SK-N-SH treated with all-trans-retinoic acid at 6 μM for 48 hours (cell line): ENCODE measurements around the gene NACAD.

Experiments used
- ATAC-seq: fragments of 200-7000 bp; cut with Tn5 transposase; 3 replicates; pipeline ENCODE4 v1.9.1; 2020; ENCODE audit warnings: mild to moderate bottlenecking, moderate library complexity
- ARNTL ChIP-seq: fragments of 450-650 bp; formaldehyde crosslinking; IDR thresholded peaks from 2 replicates; pipeline ENCODE4 v1.5.0; 2020; ENCODE audit warnings: low read depth, mild to moderate bottlenecking, moderate library complexity, borderline replicate concordance
- BACH2 ChIP-seq: fragments of 250-450 bp; sonication (Bioruptor Pico); IDR thresholded peaks from 2 replicates; pipeline ENCODE4 v1.9.0; 2021; ENCODE audit warnings: mild to moderate bottlenecking, borderline replicate concordance
- CREB5 ChIP-seq: fragments of 250-450 bp; sonication (Bioruptor Pico); IDR thresholded peaks from 2 replicates; pipeline ENCODE4 v1.5.1; 2020; ENCODE audit warnings: low read depth, mild to moderate bottlenecking, moderate library complexity
- CSDC2 ChIP-seq: fragments of 250-450 bp; sonication (Bioruptor Pico); IDR thresholded peaks from 2 replicates; pipeline ENCODE4 v1.5.0; 2020; ENCODE audit warnings: mild to moderate bottlenecking, moderate library complexity
- ESRRG ChIP-seq: fragments of 250-450 bp; sonication (Bioruptor Pico); IDR thresholded peaks from 2 replicates; pipeline ENCODE4 v1.6.1; 2021; ENCODE audit warnings: mild to moderate bottlenecking
- GLIS3 ChIP-seq: fragments of 250-450 bp; sonication (Bioruptor Pico); IDR thresholded peaks from 2 replicates; pipeline ENCODE4 v1.5.0; 2020; ENCODE audit warnings: mild to moderate bottlenecking, moderate library complexity
- ISL1 ChIP-seq: fragments of 250-450 bp; sonication (Bioruptor Pico); IDR thresholded peaks from 2 replicates; pipeline ENCODE4 v2.1.2; 2022; ENCODE audit warnings: mild to moderate bottlenecking, moderate library complexity
- OSR1 ChIP-seq: fragments of 250-450 bp; sonication (Bioruptor Pico); IDR thresholded peaks from 2 replicates; pipeline ENCODE4 v1.8.0; 2022; ENCODE audit warnings: moderate library complexity, mild to moderate bottlenecking, inconsistent platforms
- PATZ1 ChIP-seq: fragments of 250-450 bp; sonication (Bioruptor Pico); IDR thresholded peaks from 2 replicates; pipeline ENCODE4 v1.8.0; 2020; ENCODE audit warnings: mild to moderate bottlenecking, moderate library complexity, borderline replicate concordance
- POU6F1 ChIP-seq: fragments of 250-450 bp; sonication (Bioruptor Pico); IDR thresholded peaks from 2 replicates; pipeline ENCODE4 v1.8.0; 2021; ENCODE audit warnings: low read depth, mild to moderate bottlenecking, moderate library complexity, borderline replicate concordance
- PPARA ChIP-seq: fragments of 250-450 bp; sonication (Bioruptor Pico); IDR thresholded peaks from 2 replicates; pipeline ENCODE4 v1.5.0; 2020; ENCODE audit warnings: mild to moderate bottlenecking, borderline replicate concordance
- RARB ChIP-seq: fragments of 250-450 bp; sonication (Bioruptor Pico); IDR thresholded peaks from 2 replicates; pipeline ENCODE4 v1.8.0; 2021; ENCODE audit warnings: mild to moderate bottlenecking, moderate library complexity
- SNAI2 ChIP-seq: fragments of 250-450 bp; sonication (Bioruptor Pico); IDR thresholded peaks from 2 replicates; pipeline ENCODE4 v1.5.0; 2020; ENCODE audit warnings: mild to moderate bottlenecking, moderate library complexity
- TCF4 ChIP-seq: fragments of 250-450 bp; sonication (Bioruptor Pico); IDR thresholded peaks from 2 replicates; pipeline ENCODE4 v1.8.0; 2021; ENCODE audit warnings: mild to moderate bottlenecking, moderate library complexity, borderline replicate concordance
- TOX ChIP-seq: fragments of 250-450 bp; sonication (Bioruptor Pico); IDR thresholded peaks from 2 replicates; pipeline ENCODE4 v1.8.0; 2021; ENCODE audit warnings: mild to moderate bottlenecking, moderate library complexity, borderline replicate concordance
- ZC3H10 ChIP-seq: fragments of 250-450 bp; sonication (Bioruptor Pico); IDR thresholded peaks from 2 replicates; pipeline ENCODE4 v1.5.1; 2021; ENCODE audit warnings: mild to moderate bottlenecking, moderate library complexity
- ZFP3 ChIP-seq: fragments of 250-450 bp; sonication (Bioruptor Pico); IDR thresholded peaks from 2 replicates; pipeline ENCODE4 v1.5.0; 2020; ENCODE audit warnings: mild to moderate bottlenecking, moderate library complexity
- ZFP30 ChIP-seq: fragments of 450-650 bp; formaldehyde crosslinking; IDR thresholded peaks from 2 replicates; pipeline ENCODE4 v1.5.0; 2022; ENCODE audit warnings: mild to moderate bottlenecking, moderate library complexity
- ZNF565 ChIP-seq: fragments of 450-650 bp; formaldehyde crosslinking; conservative IDR thresholded peaks from 2 replicates; pipeline ENCODE4 v1.5.0; 2020; ENCODE audit warnings: low read depth, mild to moderate bottlenecking, moderate library complexity
- ZNF70 ChIP-seq: fragments of 450-650 bp; formaldehyde crosslinking; IDR thresholded peaks from 2 replicates; pipeline ENCODE4 v1.5.0; 2020; ENCODE audit warnings: mild to moderate bottlenecking, moderate library complexity
- TF ChIP-seq, protein P1 (sequence below): fragments of 250-450 bp; sonication (Bioruptor Pico); IDR thresholded peaks from 2 replicates; pipeline ENCODE4 v1.5.1; 2021; ENCODE audit warnings: mild to moderate bottlenecking, moderate library complexity

NACAD gene

DNA sequence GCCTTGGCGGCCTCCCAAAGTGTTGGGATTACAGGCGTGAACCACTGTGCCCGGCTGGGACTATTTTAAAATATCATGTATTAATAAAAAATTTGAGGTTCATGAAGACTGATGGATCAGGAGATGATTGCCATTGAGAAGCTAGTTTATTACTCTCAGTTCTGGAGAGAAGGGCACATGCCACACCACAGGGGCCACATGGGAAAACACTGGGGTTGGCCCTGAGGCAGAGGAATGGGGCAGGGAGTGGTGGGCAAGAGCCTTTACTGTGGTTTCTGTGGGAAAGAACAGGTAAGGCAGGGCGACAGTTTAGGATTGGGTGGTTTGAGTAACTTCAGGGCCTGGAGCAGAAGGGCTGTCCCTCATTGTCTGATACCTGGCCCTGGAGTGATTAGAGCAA, 29.5 kb upstream of the NACAD start:
- ATAC-seq: no peak
- no peak for TF ChIP-seq ZNF565 (CRISPR knock-in tag)
- no peak for TF ChIP-seq ZNF70
- TF ChIP-seq, protein P1, sequence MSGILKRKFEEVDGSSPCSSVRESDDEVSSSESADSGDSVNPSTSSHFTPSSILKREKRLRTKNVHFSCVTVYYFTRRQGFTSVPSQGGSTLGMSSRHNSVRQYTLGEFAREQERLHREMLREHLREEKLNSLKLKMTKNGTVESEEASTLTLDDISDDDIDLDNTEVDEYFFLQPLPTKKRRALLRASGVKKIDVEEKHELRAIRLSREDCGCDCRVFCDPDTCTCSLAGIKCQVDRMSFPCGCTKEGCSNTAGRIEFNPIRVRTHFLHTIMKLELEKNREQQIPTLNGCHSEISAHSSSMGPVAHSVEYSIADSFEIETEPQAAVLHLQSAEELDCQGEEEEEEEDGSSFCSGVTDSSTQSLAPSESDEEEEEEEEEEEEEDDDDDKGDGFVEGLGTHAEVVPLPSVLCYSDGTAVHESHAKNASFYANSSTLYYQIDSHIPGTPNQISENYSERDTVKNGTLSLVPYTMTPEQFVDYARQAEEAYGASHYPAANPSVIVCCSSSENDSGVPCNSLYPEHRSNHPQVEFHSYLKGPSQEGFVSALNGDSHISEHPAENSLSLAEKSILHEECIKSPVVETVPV: no peak
- no peak for TF ChIP-seq POU6F1 (CRISPR knock-in tag)
- no peak for TF ChIP-seq ZFP30 (CRISPR knock-in tag)
- TF ChIP-seq SNAI2 (CRISPR knock-in tag): no peak
- no peak for TF ChIP-seq RARB
- no peak for TF ChIP-seq TOX (CRISPR knock-in tag)
- TF ChIP-seq CREB5 (CRISPR knock-in tag): no peak
- no peak for TF ChIP-seq TCF4 (CRISPR knock-in tag)
- TF ChIP-seq ZC3H10 (CRISPR knock-in tag): no peak
- TF ChIP-seq ESRRG (CRISPR knock-in tag): no peak
- no peak for TF ChIP-seq PPARA
- no peak for TF ChIP-seq BACH2 (CRISPR knock-in tag)
- no peak for TF ChIP-seq ZFP3
- TF ChIP-seq ARNTL (CRISPR knock-in tag): no peak
- TF ChIP-seq PATZ1: no peak
- no peak for TF ChIP-seq OSR1 (CRISPR knock-in tag)

DNA sequence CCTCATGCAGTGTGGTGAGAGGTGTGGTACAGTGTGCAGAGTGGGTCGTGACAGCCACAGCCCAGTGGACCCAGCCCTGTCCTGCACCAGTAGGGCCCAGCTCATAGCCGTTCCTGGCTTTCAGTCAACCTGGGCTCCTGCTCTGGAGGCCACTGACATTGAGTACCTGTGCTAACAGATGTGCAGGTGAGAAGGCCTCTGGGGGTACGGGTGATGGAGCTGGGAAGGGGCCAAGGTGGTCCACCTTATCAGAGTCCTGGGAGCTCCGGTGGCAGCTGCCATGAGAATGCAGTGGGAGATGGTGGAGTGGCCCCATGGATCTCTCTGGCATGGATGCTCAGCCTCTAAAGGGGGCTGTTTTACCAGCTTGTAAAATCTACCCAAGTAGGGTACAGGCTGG, 28.8 kb upstream of the NACAD start:
- ATAC-seq: no peak
- no peak for TF ChIP-seq ISL1
- no peak for TF ChIP-seq CREB5 (CRISPR knock-in tag)
- TF ChIP-seq GLIS3 (CRISPR knock-in tag): no peak
- no peak for TF ChIP-seq POU6F1 (CRISPR knock-in tag)
- TF ChIP-seq ZFP3: no peak

- ATAC-seq: no peak
- TF ChIP-seq BACH2 (CRISPR knock-in tag) (no peak), ZFP30 (CRISPR knock-in tag) (no peak), CSDC2 (CRISPR knock-in tag) (no peak), ZNF70 (no peak), ZC3H10 (CRISPR knock-in tag) (no peak), OSR1 (CRISPR knock-in tag) (no peak), ISL1 (no peak), ESRRG (CRISPR knock-in tag) (no peak), ZNF565 (CRISPR knock-in tag) (no peak), RARB (no peak), GLIS3 (CRISPR knock-in tag) (no peak), SNAI2 (CRISPR knock-in tag) (no peak), CREB5 (CRISPR knock-in tag) (no peak), POU6F1 (CRISPR knock-in tag) (no peak), PPARA (no peak), ARNTL (CRISPR knock-in tag) (no peak), TOX (CRISPR knock-in tag) (no peak)
- TF ChIP-seq, protein P1: no peak
Observed at GRCh38 chr7:45116048-45116447, 27.3 kb upstream of the NACAD start.
